HG03378 (cell line): ENCODE measurements around the gene PHACTR1.

Experiments
- ATAC-seq: cut with Tn5 transposase; IDR thresholded peaks from one replicate; pipeline ENCODE4 v1.9.1; 2021; ENCODE audit warnings: mild to moderate bottlenecking, moderate library complexity; ENCODE audit not compliant: unreplicated experiment

The PHACTR1 gene

DNA sequence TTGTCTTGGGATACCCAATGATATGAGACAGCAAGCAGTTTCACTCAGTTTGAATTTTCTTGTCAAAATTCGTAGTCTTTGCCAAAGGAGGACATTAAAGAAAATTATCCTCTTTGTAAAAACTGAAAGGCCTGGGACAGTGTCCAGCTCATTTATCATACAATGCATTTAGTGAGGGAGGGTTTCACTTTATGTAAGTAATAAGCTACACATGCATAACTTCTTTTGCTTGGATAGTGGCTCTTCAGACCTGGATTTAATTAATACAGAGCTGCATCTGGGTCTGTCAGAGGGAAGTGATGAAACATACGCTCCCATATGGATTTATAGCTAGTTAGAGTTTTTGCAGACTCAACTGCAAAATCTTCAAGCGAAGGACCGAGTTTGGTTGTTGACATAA lies 175.6 kb downstream of the PHACTR1 start:
- ATAC-seq = no peak

- no peak for ATAC-seq
Observed at GRCh38 chr6:12893036-12893435, 176.5 kb downstream of the PHACTR1 start.

DNA sequence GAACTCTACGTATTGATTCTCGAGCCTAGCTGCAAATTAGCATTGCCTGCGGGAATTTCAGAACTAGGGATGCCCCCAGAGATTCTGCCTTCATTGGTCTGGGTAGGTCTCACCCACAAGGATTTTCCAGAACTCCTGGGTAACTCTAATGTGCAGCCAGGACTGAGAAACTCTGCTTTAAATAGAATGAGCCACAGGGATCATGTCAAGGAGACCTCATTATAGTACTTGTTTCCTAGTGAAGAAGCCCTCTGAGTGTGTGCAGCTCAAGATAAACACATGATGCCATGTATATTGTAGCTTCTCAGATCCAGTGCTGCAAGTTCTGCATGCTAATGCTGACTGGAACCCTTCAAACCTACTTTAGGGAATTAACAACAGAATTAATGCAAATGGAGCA lies 179.2 kb downstream of the PHACTR1 start:
- no peak for ATAC-seq

DNA sequence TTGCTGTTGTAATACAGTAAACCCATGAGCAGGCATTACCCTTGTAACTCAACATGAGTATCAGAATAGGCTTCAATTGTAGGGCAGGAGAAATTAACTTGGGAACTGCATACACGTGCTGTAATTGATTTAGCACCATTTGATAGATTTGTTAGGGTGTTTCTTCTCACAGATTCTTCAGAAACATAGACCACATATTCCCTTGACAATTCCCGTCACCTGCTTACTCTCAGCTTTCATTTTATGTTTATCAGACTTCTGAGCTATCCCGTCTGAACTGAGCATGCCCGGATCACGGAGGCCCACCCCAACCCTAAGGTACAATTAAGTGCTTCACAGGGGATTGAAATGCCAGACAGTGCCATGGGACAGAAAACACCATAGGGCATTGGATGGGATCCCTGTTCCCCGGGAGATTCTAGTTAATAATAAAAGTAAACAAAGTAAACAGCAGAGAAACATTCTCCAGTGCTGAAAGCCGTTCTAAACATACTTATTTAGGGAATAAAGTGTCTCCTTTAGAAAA lies 179.7 kb downstream of the PHACTR1 start:
- no peak for ATAC-seq

DNA sequence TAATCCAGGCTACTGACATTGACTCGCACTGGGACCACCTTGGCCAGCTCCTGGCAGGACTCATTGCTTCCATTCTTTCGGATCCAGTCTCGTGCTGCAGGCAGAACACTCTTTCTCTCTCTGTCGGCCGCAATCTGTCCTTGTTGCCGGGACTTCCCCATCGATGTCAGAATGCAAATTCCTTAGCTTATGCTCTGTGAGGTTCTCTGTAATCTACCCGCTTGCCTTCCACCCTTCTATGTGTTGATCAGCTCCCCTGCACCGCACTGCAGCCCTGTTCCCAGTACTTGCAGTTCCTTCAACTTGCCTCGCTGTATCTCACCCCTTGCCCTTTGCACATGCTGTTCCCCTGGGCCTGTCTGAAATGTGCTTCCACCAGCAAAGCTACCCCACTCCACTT lies 182.0 kb downstream of the PHACTR1 start:
- no peak for ATAC-seq

GRCh38 chr6:12899046-12899833 lies 182.7 kb downstream of the PHACTR1 start:
- ATAC-seq = no peak

DNA sequence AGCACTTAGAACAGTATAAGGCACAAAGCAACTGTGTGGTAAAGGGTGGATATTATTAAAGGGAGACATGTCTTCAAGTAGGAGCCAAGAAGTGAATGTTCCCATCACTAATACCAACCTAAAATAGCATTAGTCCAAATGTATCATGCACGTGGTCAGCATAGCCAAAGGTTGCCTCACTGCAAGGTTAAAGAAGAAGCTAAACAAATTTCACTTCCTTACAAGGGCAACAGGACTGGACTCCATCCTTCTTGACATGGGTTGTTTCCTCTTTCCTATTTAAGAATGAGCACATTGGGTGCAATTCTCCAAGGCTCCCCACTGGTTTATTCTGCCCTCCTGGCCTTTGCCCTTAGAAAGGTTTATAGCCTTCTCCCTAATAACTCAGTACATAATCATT lies 186.7 kb downstream of the PHACTR1 start:
- ATAC-seq = no peak

- no peak for ATAC-seq
Observed at GRCh38 chr6:12909833-12910232, 193.3 kb downstream of the PHACTR1 start.

GRCh38 chr6:12911427-12911826 lies 194.9 kb downstream of the PHACTR1 start:
- ATAC-seq = no peak

DNA sequence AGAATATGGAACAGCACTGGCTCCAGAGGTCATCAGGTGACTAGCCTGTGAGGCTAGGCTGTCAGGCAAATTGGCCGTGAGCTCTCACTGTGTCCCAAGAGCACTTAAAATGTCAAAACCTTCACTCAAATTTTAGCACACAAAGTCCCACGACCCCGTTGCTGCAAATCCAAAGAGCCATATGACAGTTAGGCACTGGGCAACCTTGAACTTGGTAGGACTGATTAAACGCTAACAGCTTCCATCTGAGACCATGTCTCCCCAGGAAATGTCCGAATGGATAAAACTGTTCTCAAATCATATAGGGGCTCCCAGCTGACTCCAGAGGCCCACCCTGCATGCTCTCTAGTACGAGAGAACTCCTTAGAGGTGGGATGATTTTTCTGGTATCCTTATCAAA lies 196.6 kb downstream of the PHACTR1 start:
- no peak for ATAC-seq

- no peak for ATAC-seq
Observed at GRCh38 chr6:12916006-12916405, 199.4 kb downstream of the PHACTR1 start.

- ATAC-seq = no peak
Observed at GRCh38 chr6:12916420-12917136, 200.0 kb downstream of the PHACTR1 start.

DNA sequence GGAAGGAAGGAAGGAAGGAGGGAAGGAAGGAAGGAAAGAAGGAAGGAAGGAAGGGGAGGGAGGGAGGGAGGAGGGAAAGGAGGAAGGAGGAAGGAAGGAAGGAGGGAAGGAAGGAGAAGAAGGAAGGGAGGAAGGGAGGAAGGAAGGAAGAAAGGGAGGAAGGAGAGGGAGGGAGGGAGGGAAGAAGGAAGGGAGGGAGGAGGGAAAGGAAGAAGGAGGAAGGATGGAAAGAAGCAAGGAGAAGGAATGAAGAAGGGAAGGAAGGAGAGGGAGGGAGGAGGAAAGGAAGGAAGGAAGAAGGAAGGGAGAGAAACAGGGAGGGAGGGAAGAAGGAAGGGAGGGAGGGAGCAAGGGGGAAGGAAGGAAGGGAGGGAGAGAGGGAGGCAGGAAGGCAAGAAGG lies 204.9 kb downstream of the PHACTR1 start:
- no peak for ATAC-seq

DNA sequence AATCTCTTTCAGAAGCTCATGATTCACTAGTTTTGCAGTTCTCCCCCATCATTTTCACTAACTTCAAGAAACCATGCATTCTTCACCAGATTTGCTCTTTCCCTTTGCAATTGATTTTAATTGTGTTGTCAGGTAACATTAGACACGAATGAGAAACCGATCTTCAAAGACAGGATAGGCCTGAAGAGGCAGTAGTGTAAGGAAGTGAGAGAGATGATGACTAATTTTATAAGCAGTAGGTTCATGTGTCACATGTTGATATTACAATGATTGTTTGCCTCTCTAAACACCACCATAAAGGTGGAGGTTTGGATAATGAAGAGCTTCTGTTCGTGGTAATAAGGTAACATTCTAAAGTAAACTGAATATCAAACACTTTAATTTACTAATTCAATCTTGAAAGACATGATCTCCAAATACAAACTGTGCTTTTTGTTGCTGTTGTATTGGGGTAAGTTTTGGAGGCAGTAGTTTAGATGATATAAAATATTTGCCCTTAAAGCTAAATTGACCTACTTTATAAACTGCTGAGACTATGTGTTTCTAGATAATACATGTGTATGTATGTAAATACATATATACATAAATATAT lies 207.2 kb downstream of the PHACTR1 start:
- peak; percentile 62 for ATAC-seq

DNA sequence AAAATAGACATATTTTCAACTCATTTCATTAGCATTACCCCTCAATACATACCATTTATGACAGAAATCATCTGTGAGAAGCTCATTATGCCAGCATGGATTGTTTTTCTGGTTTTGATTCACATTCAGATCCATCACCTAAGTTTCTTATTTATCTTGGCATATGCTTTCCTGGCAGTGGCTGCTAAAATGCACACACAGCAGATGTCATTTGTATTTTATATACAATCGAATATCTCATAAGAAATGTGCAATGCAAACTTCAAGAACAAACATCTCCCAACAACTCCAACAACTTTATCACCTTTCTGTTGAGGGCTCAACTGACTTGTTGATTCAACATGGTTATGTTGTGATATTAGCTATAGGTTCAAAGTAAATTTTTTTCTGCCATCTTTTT lies 208.3 kb downstream of the PHACTR1 start:
- no peak for ATAC-seq

DNA sequence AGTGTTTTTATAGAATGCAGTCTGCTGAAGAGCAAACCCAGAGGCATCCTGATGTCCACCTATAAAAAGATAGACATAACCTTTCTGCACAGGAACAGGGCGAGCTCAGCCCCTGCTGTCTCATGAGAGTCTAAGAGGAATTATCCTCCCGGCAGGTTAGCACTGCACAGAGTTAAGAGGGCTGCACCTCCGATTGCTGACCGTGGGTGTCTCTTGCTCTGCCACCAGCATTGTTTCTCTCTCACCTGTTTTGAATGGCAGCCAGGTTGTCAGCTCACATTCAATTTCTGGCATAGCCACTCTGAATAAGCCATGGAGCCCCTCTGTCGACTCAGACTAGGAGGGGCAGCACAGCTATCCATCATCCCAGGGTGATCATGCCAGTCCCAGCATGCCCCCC lies 211.2 kb downstream of the PHACTR1 start:
- ATAC-seq = no peak

DNA sequence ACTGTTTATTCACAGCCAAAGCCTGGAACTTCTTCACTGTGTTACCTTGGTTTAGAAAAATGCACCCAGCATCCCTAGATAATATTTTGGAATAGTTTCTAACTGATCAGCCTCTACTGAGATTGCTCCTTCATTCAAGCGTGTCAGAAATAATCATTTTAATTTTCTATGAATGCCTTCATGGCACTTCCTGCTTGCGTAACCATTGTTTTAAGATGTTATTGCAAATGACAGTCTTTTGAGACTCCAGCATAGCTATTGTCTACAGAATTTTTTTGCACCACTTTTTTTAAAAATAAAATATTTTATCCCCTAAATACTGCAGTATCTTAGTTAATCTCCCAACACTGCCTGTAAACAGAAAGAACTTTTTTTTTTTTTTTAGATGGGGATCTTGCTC lies 213.1 kb downstream of the PHACTR1 start:
- ATAC-seq = no peak

DNA sequence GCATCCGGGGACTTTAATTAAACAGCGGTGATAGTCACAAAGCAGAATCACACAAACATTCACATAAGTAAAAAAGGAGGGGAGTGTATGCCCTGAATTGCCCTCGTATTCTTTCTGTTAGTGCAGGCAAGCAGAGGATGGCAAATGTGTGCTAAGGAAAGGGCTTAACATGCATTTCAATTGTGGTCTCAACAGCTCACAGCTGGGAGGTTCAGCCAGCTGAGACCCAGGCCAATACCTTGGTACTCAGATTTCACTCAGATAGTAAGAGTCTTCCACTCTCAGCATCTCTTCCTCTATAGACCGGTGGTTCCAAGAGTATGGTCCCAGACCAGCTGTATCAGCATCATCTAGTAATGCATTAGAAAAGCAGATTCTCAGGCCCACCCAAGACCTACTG lies 215.1 kb downstream of the PHACTR1 start:
- ATAC-seq = no peak

GRCh38 chr6:12935637-12936036 lies 219.1 kb downstream of the PHACTR1 start:
- no peak for ATAC-seq

- no peak for ATAC-seq
Observed at GRCh38 chr6:12937971-12938370, 221.4 kb downstream of the PHACTR1 start.

GRCh38 chr6:12939314-12939713 lies 222.7 kb downstream of the PHACTR1 start:
- ATAC-seq = no peak

DNA sequence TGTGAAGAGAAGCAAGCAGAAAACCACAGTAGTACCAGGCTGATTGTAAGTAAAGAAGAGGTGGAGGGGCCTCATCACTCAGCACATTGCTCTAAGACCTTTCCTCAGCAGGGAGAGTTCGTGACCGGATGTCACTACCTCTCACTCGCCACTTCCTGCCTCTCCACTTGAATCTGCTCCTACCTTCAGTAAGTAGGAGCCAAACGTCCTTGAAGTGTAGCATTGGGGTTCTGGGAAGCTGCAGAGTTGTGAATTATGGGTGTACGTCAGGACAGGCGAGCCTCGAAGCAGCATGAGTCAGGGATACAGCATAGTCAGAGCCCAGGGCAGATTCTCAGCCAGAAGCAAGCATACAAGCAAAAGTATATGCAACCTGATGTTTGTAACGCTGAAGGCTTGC lies 224.9 kb downstream of the PHACTR1 start:
- no peak for ATAC-seq
